HepG2 (cell line): ENCODE data around the gene MEX3C.

Source experiments
- EZH2 ChIP-seq: conservative IDR thresholded peaks from 2 replicates; pipeline ENCODE4 v1.6.1; 2012; ENCODE audit warnings: mild to moderate bottlenecking, low read depth, low read length, moderate library complexity
- KDM5B ChIP-seq: sonication (generic); formaldehyde crosslinking; IDR thresholded peaks from 2 replicates; pipeline ENCODE4 v1.4.0; 2020; ENCODE audit warnings: missing genetic modification reagents, mild to moderate bottlenecking, borderline replicate concordance
- NR2F6 ChIP-seq, 2 experiments: IDR thresholded peaks; 2 replicates each; pipeline ENCODE4 v1.6.1; 2016; ENCODE audit warnings: antibody characterized with exemption in 1 of 2, mild to moderate bottlenecking in 1 of 2
- NR3C1 ChIP-seq: sonication (generic); formaldehyde crosslinking; IDR thresholded peaks from 2 replicates; pipeline ENCODE4 v1.4.0; 2020; ENCODE audit warnings: missing genetic modification reagents
- SMC3 ChIP-seq: IDR thresholded peaks from 2 replicates; pipeline ENCODE4 v1.6.1; 2011; ENCODE audit warnings: low read length, improper control_type of control experiment
- ZBTB7A ChIP-seq: sonication (generic); formaldehyde crosslinking; IDR thresholded peaks from 2 replicates; pipeline ENCODE4 v1.8.0; 2022; ENCODE audit warnings: mild to moderate bottlenecking, missing genetic modification reagents
- ZBTB8A ChIP-seq: sonication (generic); formaldehyde crosslinking; IDR thresholded peaks from 2 replicates; pipeline ENCODE4 v1.4.0; 2020; ENCODE audit warnings: mild to moderate bottlenecking, low read depth, missing genetic modification reagents, borderline replicate concordance
- ZNF274 ChIP-seq: sonication (generic); formaldehyde crosslinking; IDR thresholded peaks from 2 replicates; pipeline ENCODE4 v1.5.1; 2020; ENCODE audit warnings: mild to moderate bottlenecking, missing genetic modification reagents
- TF ChIP-seq, protein P1 (sequence below): sonication (generic); formaldehyde crosslinking; IDR thresholded peaks from 2 replicates; pipeline ENCODE4 v1.5.0; 2020; ENCODE audit warnings: mild to moderate bottlenecking, missing genetic modification reagents, moderate library complexity

DNA sequence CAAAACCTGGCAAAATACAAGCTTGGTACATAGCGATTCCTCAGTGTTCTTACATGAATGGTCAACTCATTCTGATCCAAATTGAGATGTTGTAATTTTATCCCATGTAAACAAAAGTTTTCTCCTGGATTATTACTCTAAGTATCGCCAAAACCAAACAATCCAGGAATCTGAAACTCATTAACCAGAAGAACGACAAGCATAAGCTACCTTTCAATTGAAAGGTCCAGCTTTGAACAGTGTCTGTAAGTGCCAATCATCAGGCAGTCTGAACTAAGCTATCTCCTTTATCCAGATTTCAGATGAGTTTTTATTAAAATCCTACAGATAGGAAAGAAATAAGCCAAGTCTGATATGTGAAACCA is 2.4 kb downstream of the MEX3C start:
- TF ChIP-seq, protein P1, sequence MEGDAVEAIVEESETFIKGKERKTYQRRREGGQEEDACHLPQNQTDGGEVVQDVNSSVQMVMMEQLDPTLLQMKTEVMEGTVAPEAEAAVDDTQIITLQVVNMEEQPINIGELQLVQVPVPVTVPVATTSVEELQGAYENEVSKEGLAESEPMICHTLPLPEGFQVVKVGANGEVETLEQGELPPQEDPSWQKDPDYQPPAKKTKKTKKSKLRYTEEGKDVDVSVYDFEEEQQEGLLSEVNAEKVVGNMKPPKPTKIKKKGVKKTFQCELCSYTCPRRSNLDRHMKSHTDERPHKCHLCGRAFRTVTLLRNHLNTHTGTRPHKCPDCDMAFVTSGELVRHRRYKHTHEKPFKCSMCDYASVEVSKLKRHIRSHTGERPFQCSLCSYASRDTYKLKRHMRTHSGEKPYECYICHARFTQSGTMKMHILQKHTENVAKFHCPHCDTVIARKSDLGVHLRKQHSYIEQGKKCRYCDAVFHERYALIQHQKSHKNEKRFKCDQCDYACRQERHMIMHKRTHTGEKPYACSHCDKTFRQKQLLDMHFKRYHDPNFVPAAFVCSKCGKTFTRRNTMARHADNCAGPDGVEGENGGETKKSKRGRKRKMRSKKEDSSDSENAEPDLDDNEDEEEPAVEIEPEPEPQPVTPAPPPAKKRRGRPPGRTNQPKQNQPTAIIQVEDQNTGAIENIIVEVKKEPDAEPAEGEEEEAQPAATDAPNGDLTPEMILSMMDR (CRISPR knock-in tag), result no peak
- TF ChIP-seq KDM5B (CRISPR knock-in tag) (no peak), ZBTB8A (CRISPR knock-in tag) (no peak), NR2F6 (IDR thresholded peaks at IDR 0.05) (no peak), NR2F6 (CRISPR knock-in tag; IDR thresholded peaks at IDR 0.05) (no peak), NR3C1 (CRISPR knock-in tag) (no peak), ZBTB7A (CRISPR knock-in tag) (no peak), SMC3 (no peak), EZH2 (no peak), ZNF274 (no peak)
